Stimulated activated CD4-positive, alpha-beta T cell treated with anti-CD3 and anti-CD28 coated beads, Interleukin-1b, Interleukin-23, amount 100 ng/mL, for 24 hours (primary cell): ENCODE measurements around the gene SLC25A36.
"Not testable (repeated sequence)": the region's sequence is repeated elsewhere in the genome, so short reads cannot be mapped to it uniquely, and the experiment has no call there.

Source experiments
- DNase-seq, 4 experiments: peaks; one replicate each; pipeline ENCODE4 v3.0.0-alpha.2; 2020; ENCODE audit warnings: low read depth in 4 of 4, low spot score in 1 of 4

SLC25A36 gene

GRCh38 chr3:140931016-140931454 is 10.6 kb upstream of the SLC25A36 start:
- DNase-seq: no peak

GRCh38 chr3:140931801-140932200 is 9.8 kb upstream of the SLC25A36 start:
- DNase-seq: no peak

- DNase-seq: no peak
Observed at GRCh38 chr3:140933109-140933508, 8.5 kb upstream of the SLC25A36 start.

GRCh38 chr3:140933552-140933951 is 8.1 kb upstream of the SLC25A36 start:
- DNase-seq: no peak

- DNase-seq: not testable (repeated sequence)
Observed at GRCh38 chr3:140939305-140939704, 2.3 kb upstream of the SLC25A36 start.

GRCh38 chr3:140941090-140941433 is 574 bp upstream of the SLC25A36 start:
- DNase-seq: no peak

GRCh38 chr3:140942221-140943104 is 827 bp downstream of the SLC25A36 start:
- peak in 3 of 4 experiments; percentile 10 to 21 (median 14) for DNase-seq

GRCh38 chr3:140943781-140944552 is 2.3 kb downstream of the SLC25A36 start:
- no peak for DNase-seq

- no peak for DNase-seq
Observed at GRCh38 chr3:140948460-140949249, 7.0 kb downstream of the SLC25A36 start.

GRCh38 chr3:140950144-140950543 is 8.5 kb downstream of the SLC25A36 start:
- no peak for DNase-seq

GRCh38 chr3:140950863-140951262 is 9.2 kb downstream of the SLC25A36 start:
- no peak for DNase-seq

- not testable (repeated sequence) for DNase-seq
Observed at GRCh38 chr3:140951750-140952149, 10.1 kb downstream of the SLC25A36 start.

GRCh38 chr3:140953028-140953960 is 11.7 kb downstream of the SLC25A36 start:
- no peak for DNase-seq

GRCh38 chr3:140954576-140954975 is 12.9 kb downstream of the SLC25A36 start:
- DNase-seq: no peak

GRCh38 chr3:140955645-140956044 is 14.0 kb downstream of the SLC25A36 start:
- no peak for DNase-seq

- DNase-seq: no peak
Observed at GRCh38 chr3:140956058-140956835, 14.6 kb downstream of the SLC25A36 start.

- no peak for DNase-seq
Observed at GRCh38 chr3:140972833-140973232, 31.2 kb downstream of the SLC25A36 start.

GRCh38 chr3:140974900-140975299 is 33.3 kb downstream of the SLC25A36 start:
- DNase-seq: no peak

GRCh38 chr3:140980663-140981062 is 39.0 kb downstream of the SLC25A36 start:
- no peak for DNase-seq
